NB4 (cell line): ENCODE data around the gene RTN4RL2.

Source experiments
- DNase-seq: peaks from one replicate; pipeline ENCODE4 v3.0.0; 2010; ENCODE audit warnings: low read depth
- H3K4me3 ChIP-seq: one replicate; pipeline ENCODE4 v1.5.1; 2011; ENCODE audit warnings: mild to moderate bottlenecking, low read depth, low read length, moderate library complexity
- CTCF ChIP-seq: IDR thresholded peaks from one replicate; pipeline ENCODE4 v1.5.1; 2012; ENCODE audit warnings: low read depth, low read length
- MYC ChIP-seq: IDR thresholded peaks from 2 replicates; pipeline ENCODE4 v1.6.1; 2011; ENCODE audit warnings: low read depth, low read length
- POLR2A ChIP-seq: IDR thresholded peaks from 2 replicates; pipeline ENCODE4 v1.6.1; 2011; ENCODE audit warnings: mild to moderate bottlenecking; ENCODE audit not compliant: insufficient read length; ENCODE audit errors: extremely low read depth
- TF ChIP-seq, protein P1 (sequence below): IDR thresholded peaks from 2 replicates; pipeline ENCODE4 v1.6.1; 2011; ENCODE audit warnings: low read depth, low read length

The RTN4RL2 gene

GRCh38 chr11:57498540-57498939 is 38.2 kb downstream of the RTN4RL2 start:
- TF ChIP-seq POLR2A, result no peak
- TF ChIP-seq MYC, result no peak
- TF ChIP-seq CTCF, result no peak
- TF ChIP-seq, protein P1, sequence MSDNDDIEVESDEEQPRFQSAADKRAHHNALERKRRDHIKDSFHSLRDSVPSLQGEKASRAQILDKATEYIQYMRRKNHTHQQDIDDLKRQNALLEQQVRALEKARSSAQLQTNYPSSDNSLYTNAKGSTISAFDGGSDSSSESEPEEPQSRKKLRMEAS, result no peak
- H3K4me3 ChIP-seq, result no peak overlapping the region
- DNase-seq, result no peak

DNA sequence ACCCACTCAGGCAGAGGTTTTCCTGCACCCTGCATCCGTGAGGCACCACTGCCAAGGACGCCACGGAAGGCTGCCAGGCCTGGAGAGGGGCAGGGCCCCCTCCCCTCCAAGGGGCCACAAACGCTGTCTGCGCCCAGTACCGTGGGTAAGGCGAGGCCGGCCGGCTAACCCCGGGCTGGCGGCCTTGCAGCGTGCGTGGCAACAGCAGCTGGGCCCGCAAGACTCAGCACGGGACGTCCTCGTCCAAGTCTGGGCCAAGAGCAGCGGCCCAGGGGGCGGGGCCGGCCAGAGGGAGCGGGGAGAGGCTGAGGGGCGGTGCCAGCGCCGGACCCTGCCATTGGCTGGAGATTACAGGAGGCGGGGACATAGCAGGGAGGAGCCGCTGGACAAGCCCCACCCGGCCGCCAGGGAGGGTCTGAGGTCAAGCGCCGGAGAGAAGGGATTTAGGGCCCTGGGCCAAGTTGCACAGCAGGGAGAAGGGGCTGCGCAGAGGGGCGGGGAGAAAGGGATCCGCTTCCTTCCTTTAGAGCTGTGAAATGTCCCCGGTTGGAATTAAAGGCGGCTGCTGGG is 39.2 kb downstream of the RTN4RL2 start:
- TF ChIP-seq CTCF (no peak), POLR2A (no peak), MYC (no peak)
- TF ChIP-seq, protein P1, result no peak
- DNase-seq, result peak; percentile 51
- H3K4me3 ChIP-seq, result no peak overlapping the region

DNA sequence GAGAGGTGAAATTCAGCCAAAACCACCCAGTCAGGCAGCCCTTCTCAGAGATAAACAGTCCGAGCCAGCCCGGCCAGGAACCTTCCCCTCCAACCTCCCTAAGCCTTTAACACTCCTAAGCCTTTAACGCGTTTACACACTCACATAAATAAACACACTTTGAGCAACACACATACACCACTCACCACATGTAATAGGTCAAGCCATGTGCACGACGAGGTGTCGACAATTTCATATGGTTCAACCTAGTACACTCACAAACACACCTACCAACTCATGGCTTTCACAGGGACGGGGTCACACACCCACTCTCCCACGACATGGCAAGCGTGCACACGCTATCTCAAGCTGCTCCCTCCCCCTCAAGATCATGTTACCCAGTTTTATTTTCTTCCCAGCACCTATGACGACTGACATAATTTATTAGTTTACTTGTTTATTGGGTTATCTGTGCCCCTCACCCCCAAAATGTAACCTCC is 39.7 kb downstream of the RTN4RL2 start:
- no peak for TF ChIP-seq MYC
- TF ChIP-seq, protein P1, result no peak
- TF ChIP-seq CTCF, result no peak
- no peak for TF ChIP-seq POLR2A
- no peak for DNase-seq
- no peak overlapping the region for H3K4me3 ChIP-seq

- no peak for DNase-seq
- no peak overlapping the region for H3K4me3 ChIP-seq
- TF ChIP-seq CTCF (no peak), MYC (no peak), POLR2A (no peak)
- TF ChIP-seq, protein P1, result no peak
These were observed 40.2 kb downstream of the RTN4RL2 start for GRCh38 chr11:57500515-57500914.

DNA sequence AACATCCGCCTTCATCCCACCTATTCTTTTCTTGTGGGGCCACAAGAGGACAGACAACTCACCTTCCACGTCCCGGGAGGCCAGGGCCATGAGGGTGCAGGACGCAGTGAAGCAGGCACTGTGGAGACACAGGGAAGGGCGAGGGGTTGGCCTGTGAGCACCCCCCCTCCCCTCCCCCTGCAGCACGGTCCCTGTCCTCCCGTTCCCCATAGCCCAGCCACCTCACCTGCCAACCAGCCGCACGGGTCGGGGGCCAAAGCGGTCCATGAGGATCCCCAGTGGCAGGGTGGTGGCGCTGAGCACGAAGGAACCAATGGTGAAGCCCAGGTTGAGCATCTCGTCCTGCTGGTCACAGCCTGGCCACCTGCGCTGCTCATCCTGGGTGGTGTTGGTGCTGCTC is 40.6 kb downstream of the RTN4RL2 start:
- no peak overlapping the region for H3K4me3 ChIP-seq
- no peak for TF ChIP-seq POLR2A
- TF ChIP-seq, protein P1, result no peak
- TF ChIP-seq MYC, result no peak
- no peak for TF ChIP-seq CTCF
- no peak for DNase-seq

DNA sequence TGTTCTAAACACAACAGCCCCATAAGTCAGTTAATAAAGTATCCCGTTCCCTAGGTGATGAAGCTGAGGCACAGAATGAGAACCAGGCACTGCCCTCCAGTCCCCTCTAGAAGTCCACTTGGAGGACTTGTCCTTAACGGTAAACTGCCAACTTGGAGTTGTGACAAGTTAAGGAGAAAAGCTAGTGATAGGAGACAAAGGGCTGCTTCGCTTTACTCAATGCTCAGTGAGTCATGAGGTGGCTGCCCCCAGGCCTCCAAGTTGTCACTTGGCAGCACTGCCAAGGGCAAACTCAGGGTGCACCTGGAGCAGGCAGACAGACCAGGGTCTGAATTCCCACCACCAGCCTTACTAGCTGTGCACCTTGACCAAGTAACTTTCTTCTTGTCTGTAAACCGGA is 41.6 kb downstream of the RTN4RL2 start:
- DNase-seq, result no peak
- no peak overlapping the region for H3K4me3 ChIP-seq
- no peak for TF ChIP-seq CTCF
- TF ChIP-seq POLR2A, result no peak
- TF ChIP-seq MYC, result no peak
- TF ChIP-seq, protein P1, result no peak
